HEK293T (cell line): ENCODE data around the gene FBXO44.

Experiments used
- ELF4 ChIP-seq: fragments of 450-650 bp; IDR thresholded peaks from 2 replicates; pipeline ENCODE4 v1.6.1; 2017; ENCODE audit warnings: antibody characterized with exemption
- FOXK2 ChIP-seq: fragments of 450-650 bp; IDR thresholded peaks from 2 replicates; pipeline ENCODE4 v1.6.1; 2016; ENCODE audit warnings: mild to moderate bottlenecking
- PKNOX1 ChIP-seq: fragments of 450-650 bp; IDR thresholded peaks from 2 replicates; pipeline ENCODE4 v1.6.1; 2016
- SP1 ChIP-seq: fragments of 450-650 bp; IDR thresholded peaks from 2 replicates; pipeline ENCODE4 v1.6.1; 2017
- SUZ12 ChIP-seq: fragments of 450-650 bp; IDR thresholded peaks from 2 replicates; pipeline ENCODE4 v1.6.1; 2016; ENCODE audit warnings: mild to moderate bottlenecking
- TARDBP ChIP-seq: fragments of 450-650 bp; IDR thresholded peaks from 2 replicates; pipeline ENCODE4 v1.6.1; 2016
- ZNF384 ChIP-seq: fragments of 450-650 bp; IDR thresholded peaks from 2 replicates; pipeline ENCODE4 v1.6.1; 2016

DNA sequence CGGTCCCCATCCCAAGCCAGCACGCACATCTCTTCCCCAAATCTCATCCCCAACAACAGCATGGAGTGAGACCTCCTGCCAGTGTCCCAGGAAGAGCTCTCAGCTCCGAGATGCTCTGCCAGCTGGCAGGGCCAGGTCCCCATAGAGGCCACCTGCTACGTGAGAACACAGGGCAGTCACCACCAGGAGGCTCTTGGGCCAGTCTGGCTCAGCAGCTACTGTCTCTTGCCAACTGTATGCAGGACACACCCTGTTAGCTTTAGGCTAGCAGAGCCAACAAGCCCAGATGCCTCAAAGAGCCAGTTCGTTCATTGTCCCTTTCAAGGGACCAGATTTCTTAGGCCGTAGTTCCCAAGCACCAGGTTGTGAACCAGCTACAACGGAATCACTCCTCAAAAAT, 37.4 kb upstream of the FBXO44 start:
- TF ChIP-seq SUZ12: no peak
- TF ChIP-seq ELF4: no peak
- TF ChIP-seq FOXK2: no peak
- no peak for TF ChIP-seq PKNOX1
- no peak for TF ChIP-seq ZNF384
- no peak for TF ChIP-seq TARDBP
- TF ChIP-seq SP1: no peak
